SK-N-SH treated with all-trans-retinoic acid at 6 μM for 48 hours (cell line): ENCODE results near the gene HSPB2.

Source experiments
- ATAC-seq: fragments of 200-7000 bp; cut with Tn5 transposase; 3 replicates; pipeline ENCODE4 v1.9.1; 2020; ENCODE audit warnings: mild to moderate bottlenecking, moderate library complexity
- ARNTL ChIP-seq: fragments of 450-650 bp; formaldehyde crosslinking; IDR thresholded peaks from 2 replicates; pipeline ENCODE4 v1.5.0; 2020; ENCODE audit warnings: low read depth, mild to moderate bottlenecking, moderate library complexity, borderline replicate concordance
- BACH2 ChIP-seq: fragments of 250-450 bp; sonication (Bioruptor Pico); IDR thresholded peaks from 2 replicates; pipeline ENCODE4 v1.9.0; 2021; ENCODE audit warnings: mild to moderate bottlenecking, borderline replicate concordance
- CREB5 ChIP-seq: fragments of 250-450 bp; sonication (Bioruptor Pico); IDR thresholded peaks from 2 replicates; pipeline ENCODE4 v1.5.1; 2020; ENCODE audit warnings: low read depth, mild to moderate bottlenecking, moderate library complexity
- CSDC2 ChIP-seq: fragments of 250-450 bp; sonication (Bioruptor Pico); IDR thresholded peaks from 2 replicates; pipeline ENCODE4 v1.5.0; 2020; ENCODE audit warnings: mild to moderate bottlenecking, moderate library complexity
- ESRRG ChIP-seq: fragments of 250-450 bp; sonication (Bioruptor Pico); IDR thresholded peaks from 2 replicates; pipeline ENCODE4 v1.6.1; 2021; ENCODE audit warnings: mild to moderate bottlenecking
- ISL1 ChIP-seq: fragments of 250-450 bp; sonication (Bioruptor Pico); IDR thresholded peaks from 2 replicates; pipeline ENCODE4 v2.1.2; 2022; ENCODE audit warnings: mild to moderate bottlenecking, moderate library complexity
- PATZ1 ChIP-seq: fragments of 250-450 bp; sonication (Bioruptor Pico); IDR thresholded peaks from 2 replicates; pipeline ENCODE4 v1.8.0; 2020; ENCODE audit warnings: mild to moderate bottlenecking, moderate library complexity, borderline replicate concordance
- POU6F1 ChIP-seq: fragments of 250-450 bp; sonication (Bioruptor Pico); IDR thresholded peaks from 2 replicates; pipeline ENCODE4 v1.8.0; 2021; ENCODE audit warnings: low read depth, mild to moderate bottlenecking, moderate library complexity, borderline replicate concordance
- PPARA ChIP-seq: fragments of 250-450 bp; sonication (Bioruptor Pico); IDR thresholded peaks from 2 replicates; pipeline ENCODE4 v1.5.0; 2020; ENCODE audit warnings: mild to moderate bottlenecking, borderline replicate concordance
- RARB ChIP-seq: fragments of 250-450 bp; sonication (Bioruptor Pico); IDR thresholded peaks from 2 replicates; pipeline ENCODE4 v1.8.0; 2021; ENCODE audit warnings: mild to moderate bottlenecking, moderate library complexity
- TSHZ2 ChIP-seq: fragments of 250-450 bp; sonication (Bioruptor Pico); IDR thresholded peaks from 2 replicates; pipeline ENCODE4 v1.5.0; 2020; ENCODE audit warnings: mild to moderate bottlenecking, moderate library complexity
- ZC3H10 ChIP-seq: fragments of 250-450 bp; sonication (Bioruptor Pico); IDR thresholded peaks from 2 replicates; pipeline ENCODE4 v1.5.1; 2021; ENCODE audit warnings: mild to moderate bottlenecking, moderate library complexity
- ZFP3 ChIP-seq: fragments of 250-450 bp; sonication (Bioruptor Pico); IDR thresholded peaks from 2 replicates; pipeline ENCODE4 v1.5.0; 2020; ENCODE audit warnings: mild to moderate bottlenecking, moderate library complexity
- ZFP30 ChIP-seq: fragments of 450-650 bp; formaldehyde crosslinking; IDR thresholded peaks from 2 replicates; pipeline ENCODE4 v1.5.0; 2022; ENCODE audit warnings: mild to moderate bottlenecking, moderate library complexity
- ZNF565 ChIP-seq: fragments of 450-650 bp; formaldehyde crosslinking; conservative IDR thresholded peaks from 2 replicates; pipeline ENCODE4 v1.5.0; 2020; ENCODE audit warnings: low read depth, mild to moderate bottlenecking, moderate library complexity
- ZNF70 ChIP-seq: fragments of 450-650 bp; formaldehyde crosslinking; IDR thresholded peaks from 2 replicates; pipeline ENCODE4 v1.5.0; 2020; ENCODE audit warnings: mild to moderate bottlenecking, moderate library complexity
- ZNF8 ChIP-seq: fragments of 450-650 bp; formaldehyde crosslinking; IDR thresholded peaks from 2 replicates; pipeline ENCODE4 v1.5.0; 2020; ENCODE audit warnings: mild to moderate bottlenecking, moderate library complexity

Gene HSPB2

GRCh38 chr11:111910676-111911562, 1.6 kb upstream of the HSPB2 start (continued):
- no peak for TF ChIP-seq CSDC2
- no peak for TF ChIP-seq ZNF70 (CRISPR knock-in tag)
- no peak for TF ChIP-seq PPARA
- no peak for TF ChIP-seq ZNF565 (CRISPR knock-in tag)

GRCh38 chr11:111911563-111912401, 752 bp upstream of the HSPB2 start, which contains the start of gene CRYAB:
CRYAB (minus strand) TSS chr11:111911770; CDS start chr11:111911724, 46 bp downstream.
- peak; percentile 71 for ATAC-seq
- no peak for TF ChIP-seq BACH2 (CRISPR knock-in tag)
- TF ChIP-seq ISL1 (CRISPR knock-in tag): 0 out of 2 replicates have a peak, but pooled peaks have one; percentile 11

- TF ChIP-seq CREB5 (CRISPR knock-in tag) (no peak), ZFP3 (no peak), PATZ1 (CRISPR knock-in tag) (no peak), ZNF8 (CRISPR knock-in tag) (no peak), RARB (CRISPR knock-in tag) (no peak), TSHZ2 (CRISPR knock-in tag) (no peak), BACH2 (CRISPR knock-in tag) (no peak), ESRRG (CRISPR knock-in tag) (no peak)
- ATAC-seq: no peak
Measured at GRCh38 chr11:111913031-111913861, 712 bp downstream of the HSPB2 start.

GRCh38 chr11:111913997-111914396, 1.5 kb downstream of the HSPB2 start:
- no peak for ATAC-seq
- no peak for TF ChIP-seq ZC3H10 (CRISPR knock-in tag)
- TF ChIP-seq ZFP30 (CRISPR knock-in tag): no peak
- TF ChIP-seq ARNTL (CRISPR knock-in tag): no peak
- TF ChIP-seq ZFP3: no peak
- TF ChIP-seq ESRRG (CRISPR knock-in tag): no peak
- no peak for TF ChIP-seq CSDC2
- no peak for TF ChIP-seq POU6F1 (CRISPR knock-in tag)
- TF ChIP-seq CREB5 (CRISPR knock-in tag): no peak
- no peak for TF ChIP-seq PATZ1 (CRISPR knock-in tag)
- no peak for TF ChIP-seq TSHZ2 (CRISPR knock-in tag)
- no peak for TF ChIP-seq ZNF565 (CRISPR knock-in tag)
